ENCODE data around the gene SP8. TPM values are rescaled to one million over a fixed set of nuclear protein-coding genes. Genes with fewer than 3 reads are reported as not detected.

SP8 gene
- total RNA-seq, 1 donor from 2014 or later, result not detected

- H3K27ac Mint-ChIP-seq, result no peak overlapping the region
- H3K9me3 Mint-ChIP-seq, result no peaks in the 10 kb centered on the region
- no peaks in the 10 kb centered on the region for H3K36me3 Mint-ChIP-seq (ENCODE audit: low read depth)
- H3K4me3 Mint-ChIP-seq (ENCODE audit: low read depth), result no peak overlapping the region
- no peaks in the 10 kb centered on the region for H3K4me1 Mint-ChIP-seq (ENCODE audit: low read depth)
- no peak for DNase-seq (ENCODE audit: low spot score)
- intact Hi-C loops (cut with micrococcal nuclease), result no loop called here
- H3K27me3 Mint-ChIP-seq (ENCODE audit: low read depth), result no peaks in the 10 kb centered on the region
Measured at GRCh38 chr7:20738518-20739481, 47.9 kb downstream of the SP8 start.

DNA sequence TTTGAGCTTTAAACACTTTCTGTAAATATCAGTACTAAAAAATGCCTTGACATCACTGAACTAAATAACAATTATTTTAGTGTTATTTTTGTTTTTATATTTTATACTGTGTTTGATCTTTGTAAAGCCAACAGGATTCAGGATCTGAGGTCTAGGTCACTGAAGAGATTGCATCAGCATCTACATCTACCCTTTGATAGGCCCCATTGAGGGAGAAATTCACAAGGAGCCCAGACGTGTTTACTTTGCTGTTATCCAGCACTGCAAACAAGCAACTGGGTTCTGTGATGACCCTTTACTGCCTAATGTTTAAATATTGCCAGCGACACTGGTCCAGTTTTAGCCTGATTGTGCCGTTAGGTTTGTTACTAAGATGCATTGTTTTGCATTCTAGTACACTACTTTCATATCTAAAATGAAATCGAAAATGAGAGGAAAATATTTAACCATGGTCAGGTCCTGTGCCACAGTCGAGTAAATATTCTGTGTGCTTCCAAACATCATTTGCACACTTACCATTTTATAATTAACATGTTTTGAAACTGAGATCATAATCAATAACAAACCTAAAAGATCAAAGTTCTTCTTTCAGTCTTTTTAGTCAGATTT lies 48.7 kb downstream of the SP8 start:
- Mint-ChIP-seq H3K4me1 (ENCODE audit: low read depth) (no peaks in the 10 kb centered on the region), H3K27ac (no peak overlapping the region), H3K27me3 (ENCODE audit: low read depth) (no peaks in the 10 kb centered on the region), H3K9me3 (no peaks in the 10 kb centered on the region), H3K36me3 (ENCODE audit: low read depth) (no peaks in the 10 kb centered on the region), H3K4me3 (ENCODE audit: low read depth) (no peak overlapping the region)
- no peak for DNase-seq (ENCODE audit: low spot score)
- intact Hi-C loops (cut with micrococcal nuclease), result no loop called here

- Mint-ChIP-seq H3K27me3 (ENCODE audit: low read depth) (no peaks in the 10 kb centered on the region), H3K9me3 (no peaks in the 10 kb centered on the region), H3K36me3 (ENCODE audit: low read depth) (no peaks in the 10 kb centered on the region), H3K27ac (no peak overlapping the region), H3K4me1 (ENCODE audit: low read depth) (no peaks in the 10 kb centered on the region), H3K4me3 (ENCODE audit: low read depth) (no peak overlapping the region)
- intact Hi-C loops (cut with micrococcal nuclease), result no loop called here
- DNase-seq (ENCODE audit: low spot score), result no peak
Measured at GRCh38 chr7:20735346-20736065, 51.2 kb downstream of the SP8 start.

Other genes with a start within 250 kb of the SP8 start
- not detected in 2 replicates for gene ABCB5, start 171.2 kb downstream of the SP8 start, total RNA-seq

Data from activated T-helper 2 cell treated with anti-CD3 and anti-CD28 coated beads, Interferon-gamma antibody, Interleukin-2, Interleukin-4, amounts not matched to agents 10 μg/mL and 5 μg/mL and 100 μg/mL, durations not matched to agents 14 hours and 24 hours and 36 hours (primary cell).